Activated CD4-positive, alpha-beta T cell treated with anti-CD3 and anti-CD28 coated beads for 36 hours (primary cell): ENCODE data around the gene NEK6. TPM values are rescaled to one million over a fixed set of nuclear protein-coding genes. Genes with fewer than 3 reads are reported as not detected.
A peak's percentile ranks its signal among the peaks of the same experiment; 100 is the strongest.

Experiments used
- ATAC-seq: fragments of 200-7000 bp; cut with Tn5 transposase; one replicate; pipeline ENCODE4 v1.10.0; 2021; ENCODE audit warnings: mild to moderate bottlenecking, moderate library complexity
- CTCF ChIA-PET: fragments of 350-600 bp; sonication (Branson Sonifier 250); formaldehyde crosslinking; loops from one replicate; lab custom pipeline; 2021; ENCODE audit warnings: antibody characterized with exemption; lab: Charles Lee
- POLR2A ChIA-PET: fragments of 350-600 bp; sonication (Branson Sonifier 250); formaldehyde crosslinking; loops from one replicate; lab custom pipeline; 2021; ENCODE audit warnings: antibody characterized with exemption, inconsistent platforms; lab: Charles Lee
- DNase-seq: peaks from one replicate; pipeline ENCODE4 v3.0.0-alpha.2; 2020
- H3K27ac Mint-ChIP-seq: one replicate; pipeline ENCODE4 v1.8.0; 2021; ENCODE audit warnings: mixed read lengths
- H3K27me3 Mint-ChIP-seq: one replicate; pipeline ENCODE4 v1.8.0; 2021; ENCODE audit warnings: mixed read lengths
- H3K36me3 Mint-ChIP-seq: one replicate; pipeline ENCODE4 v1.8.0; 2021; ENCODE audit warnings: low read depth, mixed read lengths
- H3K4me1 Mint-ChIP-seq: one replicate; pipeline ENCODE4 v1.8.0; 2021; ENCODE audit warnings: mixed read lengths
- H3K4me3 Mint-ChIP-seq: one replicate; pipeline ENCODE4 v1.8.0; 2021; ENCODE audit warnings: mild to moderate bottlenecking, moderate library complexity, mixed read lengths
- H3K9me3 Mint-ChIP-seq: one replicate; pipeline ENCODE4 v1.8.0; 2021; ENCODE audit warnings: low read depth, mixed read lengths
- intact Hi-C, 2 experiments: fragments of 100-400 bp; cut with DNase I in 1 of 2; cut with micrococcal nuclease in 1 of 2; formaldehyde crosslinking; loops; one replicate each; pipeline versions ENCODE4 v1.14.2 to v1.15.1; 2022 to 2024; cut with DNase I, micrococcal nuclease
- total RNA-seq, 2 experiments: library from RNA; stranded (reverse); gene quantifications; one replicate each; pipeline ENCODE4 v1.2.3, GENCODE V29; 2021

Gene NEK6
- total RNA-seq, 2 experiments from 2014 or later = 6.4 to 10.1 TPM

- Mint-ChIP-seq H3K27me3 (no peaks in the 10 kb centered on the region), H3K27ac (no peak overlapping the region), H3K4me1 (peaks cover 49% of the 10 kb centered on the region), H3K4me3 (no peak overlapping the region), H3K36me3 (peaks cover 8% of the 10 kb centered on the region), H3K9me3 (no peaks in the 10 kb centered on the region)
- ATAC-seq = no peak
- intact Hi-C loops = no loop called here
- ChIA-PET POLR2A (interaction anchor here (0.5 kb wide), 1 partner anchor 139 kb away, joined by 3 read pairs; no protein-coding TSS in a partner anchor), CTCF (interaction anchor here (1.2 to 2.2 kb wide), 2 partner anchors 26 to 33 kb away, joined by 3 to 5 read pairs; no protein-coding TSS in a partner anchor)
- no peak for DNase-seq
These were observed 103.4 kb downstream of the NEK6 start for GRCh38 chr9:124361128-124361527.

DNA sequence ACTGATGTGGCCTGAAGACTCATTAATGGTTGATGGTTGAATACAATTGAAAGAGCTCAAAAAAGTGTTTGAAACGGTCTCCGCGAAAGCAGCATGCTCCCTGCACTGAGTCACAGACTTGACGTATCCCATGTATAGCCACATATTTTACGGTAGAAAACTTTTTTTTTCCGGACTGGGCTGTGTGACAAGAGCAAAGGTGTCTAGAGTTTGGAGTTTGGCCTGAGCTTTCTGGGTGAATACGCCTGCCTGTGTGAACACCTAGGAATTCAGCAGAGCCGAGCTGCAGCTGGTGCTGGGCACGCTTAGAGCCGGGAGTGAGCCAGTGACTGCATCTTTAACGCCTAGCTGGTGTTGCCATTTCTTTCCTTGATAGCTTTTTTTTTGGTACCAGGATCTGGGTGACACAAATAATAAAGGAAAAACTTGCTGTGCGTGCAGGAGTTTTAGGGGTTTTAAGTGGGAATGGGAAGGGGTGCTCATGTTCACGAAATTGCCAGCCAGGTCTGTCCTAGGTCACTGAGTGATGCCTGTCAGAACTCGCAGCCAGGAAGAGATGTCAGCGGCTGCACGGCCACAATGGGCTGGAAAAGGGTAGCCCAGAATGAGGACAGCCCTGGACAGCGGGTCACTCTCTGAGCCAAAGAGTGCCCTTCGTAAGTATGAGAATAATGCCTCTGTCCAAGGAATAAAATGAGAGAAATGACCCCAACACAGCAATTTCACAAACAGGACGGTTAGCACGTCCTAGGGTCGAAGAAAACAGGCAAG, 105.8 kb downstream of the NEK6 start:
- CTCF ChIA-PET = interaction anchor here (0.7 to 2.2 kb wide), 3 partner anchors 7 to 173 kb away, joined by 3 to 5 read pairs (median 5); no protein-coding TSS in a partner anchor
- no peaks in the 10 kb centered on the region for H3K9me3 Mint-ChIP-seq
- no peak overlapping the region for H3K27ac Mint-ChIP-seq
- H3K27me3 Mint-ChIP-seq = no peaks in the 10 kb centered on the region
- peaks cover 14% of the 10 kb centered on the region for H3K36me3 Mint-ChIP-seq
- no peak for ATAC-seq
- POLR2A ChIA-PET = no interaction called here
- H3K4me3 Mint-ChIP-seq = no peak overlapping the region
- no peak for DNase-seq
- peaks cover 52% of the 10 kb centered on the region for H3K4me1 Mint-ChIP-seq
- intact Hi-C loops = no loop called here

DNA sequence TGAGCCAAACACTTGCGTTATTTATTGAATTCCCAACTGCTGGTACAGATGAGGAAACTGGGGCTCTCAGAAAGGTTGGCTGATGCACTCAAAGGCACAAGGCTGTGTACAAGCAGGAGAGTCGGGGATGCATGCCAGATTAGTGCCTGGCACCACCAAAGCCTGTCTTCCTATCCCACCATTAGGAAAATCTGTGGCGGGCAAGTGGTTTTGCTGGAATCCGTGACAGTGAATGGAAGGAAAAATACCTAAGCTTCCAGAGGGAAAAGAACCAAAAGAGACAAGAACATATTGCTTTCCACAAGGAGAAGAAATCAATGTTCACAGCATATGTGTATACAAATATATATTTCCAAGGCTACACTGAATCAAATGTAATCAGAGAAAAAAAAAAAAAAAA, 106.4 kb downstream of the NEK6 start:
- CTCF ChIA-PET = no interaction called here
- POLR2A ChIA-PET = no interaction called here
- H3K4me1 Mint-ChIP-seq = peaks cover 53% of the 10 kb centered on the region

GRCh38 chr9:124365036-124365435, 107.3 kb downstream of the NEK6 start:
- Mint-ChIP-seq H3K27me3 (no peaks in the 10 kb centered on the region), H3K27ac (peak overlapping the region; percentile 26), H3K9me3 (no peaks in the 10 kb centered on the region), H3K4me1 (peaks cover 54% of the 10 kb centered on the region), H3K36me3 (peaks cover 15% of the 10 kb centered on the region), H3K4me3 (no peak overlapping the region)
- DNase-seq = no peak
- ChIA-PET CTCF (no interaction called here), POLR2A (no interaction called here)
- intact Hi-C loops = no loop called here
- ATAC-seq = no peak

More for the DNA sequence above, 106.4 kb downstream of the NEK6 start:
- DNase-seq (no peak), ATAC-seq (no peak)
- no peak overlapping the region for H3K27ac Mint-ChIP-seq
- H3K9me3 Mint-ChIP-seq = no peaks in the 10 kb centered on the region
- intact Hi-C loops = no loop called here
- no peak overlapping the region for H3K4me3 Mint-ChIP-seq
- peaks cover 15% of the 10 kb centered on the region for H3K36me3 Mint-ChIP-seq
- no peaks in the 10 kb centered on the region for H3K27me3 Mint-ChIP-seq

- POLR2A ChIA-PET = no interaction called here
- DNase-seq (no peak), ATAC-seq (no peak)
- Mint-ChIP-seq H3K4me3 (no peak overlapping the region), H3K27me3 (no peaks in the 10 kb centered on the region), H3K9me3 (no peaks in the 10 kb centered on the region), H3K27ac (no peak overlapping the region), H3K4me1 (peaks cover 52% of the 10 kb centered on the region), H3K36me3 (peaks cover 15% of the 10 kb centered on the region)
- intact Hi-C loops = no loop called here
- CTCF ChIA-PET = interaction anchor here (0.7 to 0.8 kb wide), 2 partner anchors 26 to 103 kb away, joined by 3 to 4 read pairs; no protein-coding TSS in a partner anchor
These were observed 108.9 kb downstream of the NEK6 start for GRCh38 chr9:124366476-124367220.

- ATAC-seq (no peak), DNase-seq (no peak)
- Mint-ChIP-seq H3K4me1 (peaks cover 62% of the 10 kb centered on the region), H3K4me3 (no peak overlapping the region), H3K36me3 (peaks cover 12% of the 10 kb centered on the region), H3K9me3 (no peaks in the 10 kb centered on the region), H3K27ac (peak overlapping the region; percentile 32), H3K27me3 (no peaks in the 10 kb centered on the region)
- POLR2A ChIA-PET = no interaction called here
- CTCF ChIA-PET = interaction anchor here (0.6 kb wide), 1 partner anchor 50 kb away, joined by 3 read pairs; no protein-coding TSS in a partner anchor
- intact Hi-C loops = no loop called here
These were observed 110.9 kb downstream of the NEK6 start for GRCh38 chr9:124368692-124369091.

GRCh38 chr9:124369231-124369797, 111.6 kb downstream of the NEK6 start:
- peaks cover 16% of the 10 kb centered on the region for H3K36me3 Mint-ChIP-seq
- peaks cover 60% of the 10 kb centered on the region for H3K4me1 Mint-ChIP-seq
- no peak for DNase-seq
- intact Hi-C loops = no loop called here
- ChIA-PET POLR2A (no interaction called here), CTCF (interaction anchor here (0.6 kb wide), 1 partner anchor 50 kb away, joined by 3 read pairs; no protein-coding TSS in a partner anchor)
- H3K27me3 Mint-ChIP-seq = no peaks in the 10 kb centered on the region
- H3K27ac Mint-ChIP-seq = no peak overlapping the region
- H3K9me3 Mint-ChIP-seq = no peaks in the 10 kb centered on the region
- no peak for ATAC-seq
- no peak overlapping the region for H3K4me3 Mint-ChIP-seq

GRCh38 chr9:124370896-124371582, 113.3 kb downstream of the NEK6 start:
- Mint-ChIP-seq H3K27ac (no peak overlapping the region), H3K9me3 (no peaks in the 10 kb centered on the region), H3K27me3 (no peaks in the 10 kb centered on the region), H3K4me1 (peaks cover 54% of the 10 kb centered on the region), H3K36me3 (peaks cover 18% of the 10 kb centered on the region), H3K4me3 (no peak overlapping the region)
- POLR2A ChIA-PET = no interaction called here
- intact Hi-C loops = no loop called here
- CTCF ChIA-PET = interaction anchor here (1.0 to 1.2 kb wide), 4 partner anchors 9 to 28 kb away, joined by 3 to 5 read pairs (median 4); no protein-coding TSS in a partner anchor
- DNase-seq (no peak), ATAC-seq (no peak)

DNA sequence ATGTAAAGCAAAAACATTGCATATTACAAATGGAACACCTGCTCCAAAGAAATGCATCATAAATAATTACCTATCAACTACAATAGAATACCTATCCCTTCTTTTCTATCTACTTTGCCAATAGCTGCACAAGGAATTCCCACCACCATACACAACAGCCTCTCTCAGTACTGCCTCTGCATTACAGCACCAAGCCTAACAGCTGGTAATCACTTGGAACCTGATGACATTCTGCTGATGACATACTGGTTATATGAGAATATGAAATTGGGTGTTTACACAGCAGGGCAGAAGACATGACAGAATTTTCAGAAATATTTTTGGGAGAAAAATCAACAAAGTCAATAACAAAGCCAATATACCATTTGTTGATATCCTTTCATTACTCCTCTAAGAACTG, 114.3 kb downstream of the NEK6 start:
- Mint-ChIP-seq H3K27ac (no peak overlapping the region), H3K36me3 (peaks cover 16% of the 10 kb centered on the region), H3K4me3 (no peak overlapping the region), H3K9me3 (no peaks in the 10 kb centered on the region), H3K27me3 (no peaks in the 10 kb centered on the region), H3K4me1 (peaks cover 47% of the 10 kb centered on the region)
- ATAC-seq (no peak), DNase-seq (no peak)
- intact Hi-C loops = no loop called here
- ChIA-PET POLR2A (no interaction called here), CTCF (interaction anchor here (1.0 kb wide), 1 partner anchor 27 kb away, joined by 3 read pairs; no protein-coding TSS in a partner anchor)

- no peaks in the 10 kb centered on the region for H3K9me3 Mint-ChIP-seq
- ATAC-seq = no peak
- no peaks in the 10 kb centered on the region for H3K27me3 Mint-ChIP-seq
- H3K36me3 Mint-ChIP-seq = peaks cover 14% of the 10 kb centered on the region
- POLR2A ChIA-PET = no interaction called here
- no peak overlapping the region for H3K27ac Mint-ChIP-seq
- peaks cover 39% of the 10 kb centered on the region for H3K4me1 Mint-ChIP-seq
- DNase-seq = no peak
- no peak overlapping the region for H3K4me3 Mint-ChIP-seq
- CTCF ChIA-PET = no interaction called here
- intact Hi-C loops = no loop called here
These were observed 115.6 kb downstream of the NEK6 start for GRCh38 chr9:124373386-124373785.

DNA sequence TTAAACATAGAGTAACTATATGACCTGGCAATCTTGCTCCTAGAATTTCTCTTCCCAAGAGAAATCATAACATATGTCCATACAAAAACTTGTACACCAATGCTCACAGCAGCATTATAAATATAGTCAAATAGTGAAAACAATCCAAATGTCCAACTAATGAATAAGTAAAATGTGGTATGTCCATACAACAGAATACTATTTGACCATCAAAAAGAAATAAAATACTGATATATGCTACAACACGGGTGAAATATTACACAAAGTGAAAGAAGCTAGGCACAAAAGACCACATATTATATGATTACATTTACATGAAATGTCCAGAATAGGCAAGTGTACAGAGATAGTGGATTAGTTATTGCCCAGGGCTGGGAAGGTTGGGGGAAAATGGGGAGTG, 116.1 kb downstream of the NEK6 start:
- ChIA-PET POLR2A (no interaction called here), CTCF (interaction anchor here (0.9 to 1.3 kb wide), 3 partner anchors 11 to 247 kb away, joined by 3 read pairs; no protein-coding TSS in a partner anchor)
- Mint-ChIP-seq H3K4me1 (peaks cover 34% of the 10 kb centered on the region), H3K4me3 (no peak overlapping the region), H3K9me3 (no peaks in the 10 kb centered on the region), H3K27ac (no peak overlapping the region), H3K27me3 (no peaks in the 10 kb centered on the region), H3K36me3 (peaks cover 12% of the 10 kb centered on the region)
- DNase-seq (no peak), ATAC-seq (no peak)
- intact Hi-C loops = no loop called here
